ENCODE results near the gene AUTS2. TPM values are rescaled to one million over a fixed set of nuclear protein-coding genes. Genes with fewer than 3 reads are reported as not detected.

Gene AUTS2
- total RNA-seq, 2 experiments from 2014 or later = 15.2 to 16.3 TPM

DNA sequence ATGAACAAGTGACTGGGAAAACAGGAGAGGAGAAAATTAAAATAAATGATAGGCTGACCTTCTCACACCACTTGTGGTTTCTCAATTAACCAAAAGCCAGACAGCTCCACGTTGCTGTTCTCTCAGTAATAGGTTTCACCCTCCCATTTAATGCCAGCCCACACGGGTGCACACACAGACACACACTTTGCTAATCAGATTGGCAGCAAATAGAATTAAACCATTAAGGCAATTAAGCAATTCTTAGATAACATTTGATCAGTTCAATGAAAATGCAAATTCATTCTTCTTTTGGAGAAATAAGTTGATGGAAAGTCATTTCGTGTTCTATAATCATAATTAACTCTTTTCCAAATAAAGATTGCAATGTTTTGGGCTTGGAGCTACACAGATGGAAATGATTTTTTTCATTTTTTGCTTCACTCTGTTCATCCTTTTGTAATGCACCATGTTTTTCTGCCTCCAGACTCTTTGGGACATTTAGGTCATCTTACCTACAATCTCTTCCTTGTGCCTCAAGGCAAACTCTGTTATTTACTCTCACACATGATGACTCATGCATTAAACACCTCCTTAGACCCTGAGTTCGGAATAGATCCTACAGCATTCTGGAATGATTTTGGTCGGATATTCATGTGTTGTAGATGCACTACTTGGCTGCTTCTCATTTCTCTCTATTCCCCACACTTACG, 700.7 kb downstream of the AUTS2 start:
- CTCF ChIA-PET = no interaction called here
- H3K27ac Mint-ChIP-seq = no peak overlapping the region
- peaks cover 6% of the 10 kb centered on the region for H3K27me3 Mint-ChIP-seq (ENCODE audit: low read depth)
- POLR2A ChIA-PET = no interaction called here
- H3K9me3 Mint-ChIP-seq (ENCODE audit: insufficient read depth) = no peaks in the 10 kb centered on the region
- no peak for ATAC-seq
- H3K4me3 Mint-ChIP-seq = no peak overlapping the region
- no peaks in the 10 kb centered on the region for H3K36me3 Mint-ChIP-seq (ENCODE audit: low read depth)
- no peak for DNase-seq
- H3K4me1 Mint-ChIP-seq (ENCODE audit: low read depth) = peaks cover 29% of the 10 kb centered on the region

DNA sequence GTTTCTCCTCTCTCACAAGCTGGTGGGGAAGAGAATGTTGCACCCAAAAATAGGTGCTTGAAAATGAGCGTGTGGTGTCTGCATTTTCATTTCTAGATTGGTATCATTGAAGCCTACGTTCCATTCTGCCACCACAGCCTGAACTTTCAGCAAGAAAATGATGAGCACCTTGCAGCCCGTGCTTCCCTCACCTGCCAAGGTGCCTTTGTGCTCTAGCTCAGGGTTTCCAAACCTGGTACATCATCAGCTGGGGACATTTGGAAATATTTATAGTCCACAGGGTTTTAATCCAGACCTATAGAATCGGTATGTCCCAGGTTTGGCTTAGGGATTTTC, 701.2 kb downstream of the AUTS2 start:
- ChIA-PET POLR2A (no interaction called here), CTCF (no interaction called here)
- ATAC-seq (no peak), DNase-seq (no peak)
- Mint-ChIP-seq H3K4me1 (ENCODE audit: low read depth) (peaks cover 34% of the 10 kb centered on the region), H3K4me3 (no peak overlapping the region), H3K27ac (no peak overlapping the region), H3K27me3 (ENCODE audit: low read depth) (peaks cover 6% of the 10 kb centered on the region), H3K36me3 (ENCODE audit: low read depth) (no peaks in the 10 kb centered on the region), H3K9me3 (ENCODE audit: insufficient read depth) (no peaks in the 10 kb centered on the region)

DNA sequence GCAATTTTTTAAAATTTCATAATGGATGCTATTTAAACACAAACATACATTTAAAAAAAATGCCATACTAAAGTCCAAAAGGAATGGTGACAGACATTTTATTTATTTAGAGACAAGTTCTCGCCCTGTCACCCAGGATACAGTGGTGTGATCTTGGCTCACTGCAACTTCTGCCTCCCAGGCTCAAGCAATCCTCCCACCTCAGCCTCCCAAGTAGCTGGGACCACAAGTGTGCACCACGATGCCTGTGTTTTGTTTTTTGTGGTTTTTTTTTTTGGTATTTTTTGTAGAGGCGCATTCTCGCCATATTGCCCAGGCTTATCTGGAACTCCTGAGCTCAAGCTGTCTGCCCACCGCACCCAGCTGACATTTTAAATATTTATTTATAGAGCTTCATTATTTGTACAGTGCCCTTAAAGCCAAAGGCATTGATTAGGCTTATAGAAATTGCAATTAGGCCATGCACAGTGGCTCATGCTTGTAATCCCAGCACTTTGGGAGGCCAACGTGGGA, 703.5 kb downstream of the AUTS2 start:
- H3K36me3 Mint-ChIP-seq (ENCODE audit: low read depth) = no peaks in the 10 kb centered on the region
- no peak for ATAC-seq
- ChIA-PET CTCF (no interaction called here), POLR2A (no interaction called here)
- H3K4me1 Mint-ChIP-seq (ENCODE audit: low read depth) = peaks cover 38% of the 10 kb centered on the region
- no peak for DNase-seq
- H3K27me3 Mint-ChIP-seq (ENCODE audit: low read depth) = peaks cover 6% of the 10 kb centered on the region
- no peak overlapping the region for H3K27ac Mint-ChIP-seq
- H3K4me3 Mint-ChIP-seq = no peak overlapping the region
- no peaks in the 10 kb centered on the region for H3K9me3 Mint-ChIP-seq (ENCODE audit: insufficient read depth)

DNA sequence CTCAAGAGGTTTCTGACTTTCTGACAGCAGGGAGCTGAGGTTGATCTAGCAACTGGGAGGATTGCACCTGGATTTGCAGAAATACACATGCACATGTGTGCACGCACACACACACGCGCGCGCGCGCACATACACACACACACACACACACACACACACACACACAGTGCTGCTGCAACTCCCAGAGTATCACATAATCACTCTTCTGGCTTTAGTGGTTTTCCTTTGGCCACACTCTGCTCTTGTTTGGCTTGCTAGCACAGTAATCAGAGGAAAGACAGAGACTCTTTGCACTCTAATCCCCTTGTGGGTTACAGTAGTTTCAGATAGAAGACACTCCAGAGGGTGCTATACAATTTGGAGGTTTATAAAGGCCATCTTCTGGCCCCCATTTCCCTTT, 705.0 kb downstream of the AUTS2 start:
- H3K4me3 Mint-ChIP-seq = no peak overlapping the region
- peaks cover 6% of the 10 kb centered on the region for H3K27me3 Mint-ChIP-seq (ENCODE audit: low read depth)
- no peaks in the 10 kb centered on the region for H3K36me3 Mint-ChIP-seq (ENCODE audit: low read depth)
- H3K4me1 Mint-ChIP-seq (ENCODE audit: low read depth) = peaks cover 53% of the 10 kb centered on the region
- CTCF ChIA-PET = no interaction called here
- DNase-seq = peak; percentile 50
- POLR2A ChIA-PET = no interaction called here
- peak; percentile 67 for ATAC-seq
- H3K27ac Mint-ChIP-seq = no peak overlapping the region
- H3K9me3 Mint-ChIP-seq (ENCODE audit: insufficient read depth) = no peaks in the 10 kb centered on the region

DNA sequence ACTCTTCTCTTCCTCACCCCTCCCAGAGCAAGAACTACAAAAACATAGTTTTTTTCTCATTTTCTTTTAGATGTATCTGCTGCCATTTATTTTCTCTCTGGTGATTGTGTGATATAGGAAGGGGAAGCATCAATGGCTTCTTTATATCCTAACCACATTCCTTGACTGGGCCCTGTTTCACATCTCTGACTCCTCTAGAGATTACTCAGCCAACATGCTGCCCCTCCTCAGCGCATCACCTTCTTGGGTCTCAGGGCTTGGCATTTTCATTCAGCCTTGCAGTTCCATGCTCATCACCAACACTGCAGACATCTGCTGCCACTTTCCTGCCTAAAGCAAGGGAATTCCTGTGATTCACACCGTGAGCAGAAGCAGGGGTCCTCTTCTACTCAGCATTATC, 705.5 kb downstream of the AUTS2 start:
- DNase-seq (no peak), ATAC-seq (peak; percentile 19)
- ChIA-PET POLR2A (no interaction called here), CTCF (no interaction called here)
- H3K9me3 Mint-ChIP-seq (ENCODE audit: insufficient read depth) = no peaks in the 10 kb centered on the region
- no peak overlapping the region for H3K4me3 Mint-ChIP-seq
- H3K4me1 Mint-ChIP-seq (ENCODE audit: low read depth) = peaks cover 54% of the 10 kb centered on the region
- no peaks in the 10 kb centered on the region for H3K36me3 Mint-ChIP-seq (ENCODE audit: low read depth)
- H3K27me3 Mint-ChIP-seq (ENCODE audit: low read depth) = peaks cover 6% of the 10 kb centered on the region
- no peak overlapping the region for H3K27ac Mint-ChIP-seq

DNA sequence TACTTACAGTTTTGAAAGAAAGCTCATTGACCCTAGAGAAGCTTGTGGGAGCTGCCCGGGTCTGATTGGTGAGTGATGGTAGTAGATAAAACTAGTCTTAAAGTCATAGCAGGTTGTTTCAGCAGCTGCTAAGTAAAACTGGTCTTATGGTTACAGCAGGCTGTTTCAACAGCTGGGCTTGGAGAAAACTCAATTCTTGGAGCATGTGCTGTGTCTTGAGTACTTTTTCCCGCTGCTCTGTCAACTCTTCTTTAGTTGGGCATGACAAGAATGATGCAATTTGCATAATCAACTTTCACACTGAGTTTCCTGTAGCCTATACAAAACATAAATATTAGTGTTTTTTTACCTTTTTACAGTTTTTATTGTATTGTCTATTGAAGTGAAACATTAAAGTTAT, 707.9 kb downstream of the AUTS2 start:
- Mint-ChIP-seq H3K36me3 (ENCODE audit: low read depth) (no peaks in the 10 kb centered on the region), H3K4me1 (ENCODE audit: low read depth) (peaks cover 52% of the 10 kb centered on the region), H3K4me3 (no peak overlapping the region), H3K9me3 (ENCODE audit: insufficient read depth) (peaks cover 4% of the 10 kb centered on the region), H3K27me3 (ENCODE audit: low read depth) (peaks cover 4% of the 10 kb centered on the region), H3K27ac (no peak overlapping the region)
- POLR2A ChIA-PET = no interaction called here
- CTCF ChIA-PET = no interaction called here
- ATAC-seq = no peak
- DNase-seq = no peak

DNA sequence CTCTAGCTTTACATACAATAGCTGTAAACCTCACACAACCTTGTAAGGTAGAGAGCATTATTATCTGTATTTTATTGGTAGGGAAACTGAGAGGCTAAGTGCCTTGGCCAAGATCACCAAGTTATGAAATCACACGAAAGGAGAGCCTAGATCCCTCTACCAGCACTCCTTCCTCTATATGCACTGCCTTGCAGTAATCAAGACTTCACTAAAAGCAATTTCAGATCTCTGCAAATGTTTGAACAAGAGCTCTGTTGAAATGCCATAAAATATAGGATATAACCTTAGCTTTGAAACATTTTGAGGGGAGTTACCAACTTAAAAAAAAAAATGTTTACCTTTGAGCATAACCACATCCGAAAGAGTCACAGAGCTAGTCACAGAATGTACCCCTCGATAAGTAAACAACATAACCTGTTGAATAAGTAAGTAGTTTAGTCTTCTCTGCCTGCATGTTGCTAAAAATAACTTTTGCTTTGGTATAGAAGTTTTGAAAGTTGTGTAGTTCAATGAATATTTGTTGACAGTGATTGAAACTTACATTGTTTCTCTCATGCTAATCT, 709.4 kb downstream of the AUTS2 start:
- Mint-ChIP-seq H3K27me3 (ENCODE audit: low read depth) (peaks cover under 1% of the 10 kb centered on the region), H3K27ac (peak overlapping the region; percentile 51), H3K36me3 (ENCODE audit: low read depth) (no peaks in the 10 kb centered on the region), H3K4me1 (ENCODE audit: low read depth) (peaks cover 47% of the 10 kb centered on the region), H3K4me3 (peak overlapping the region; percentile 32), H3K9me3 (ENCODE audit: insufficient read depth) (peaks cover 4% of the 10 kb centered on the region)
- DNase-seq (no peak), ATAC-seq (no peak)
- CTCF ChIA-PET = interaction anchor here (1.2 kb wide), 1 partner anchor 391 kb away, joined by 4 read pairs; no protein-coding TSS in a partner anchor
- POLR2A ChIA-PET = no interaction called here

DNA sequence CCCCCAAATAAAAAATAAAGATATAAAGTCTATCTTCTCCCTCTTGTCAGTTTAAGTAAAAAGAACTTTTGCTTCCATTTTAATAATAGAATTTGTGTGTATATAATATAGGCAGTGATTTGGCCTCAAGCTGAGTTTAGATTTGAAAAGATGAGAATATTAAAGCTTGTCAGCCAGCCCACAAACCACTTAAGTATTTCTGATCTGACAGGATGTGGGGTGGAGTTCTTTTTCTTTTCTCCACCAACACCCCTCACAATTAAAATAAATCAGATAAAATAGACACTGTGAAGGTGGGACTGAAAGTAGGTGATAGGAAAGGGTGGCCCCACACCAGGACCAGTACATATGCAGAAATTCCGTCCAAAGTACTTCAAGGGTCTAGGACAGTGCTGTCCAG, 714.1 kb downstream of the AUTS2 start:
- peak overlapping the region; percentile 64 for H3K27ac Mint-ChIP-seq
- H3K4me1 Mint-ChIP-seq (ENCODE audit: low read depth) = peaks cover 42% of the 10 kb centered on the region
- ATAC-seq (peak; percentile 56), DNase-seq (peak; percentile 34)
- peak overlapping the region; percentile 48 for H3K4me3 Mint-ChIP-seq
- H3K9me3 Mint-ChIP-seq (ENCODE audit: insufficient read depth) = peaks cover 4% of the 10 kb centered on the region
- CTCF ChIA-PET = no interaction called here
- POLR2A ChIA-PET = no interaction called here
- peaks cover 5% of the 10 kb centered on the region for H3K27me3 Mint-ChIP-seq (ENCODE audit: low read depth)
- H3K36me3 Mint-ChIP-seq (ENCODE audit: low read depth) = peaks cover 2% of the 10 kb centered on the region

DNA sequence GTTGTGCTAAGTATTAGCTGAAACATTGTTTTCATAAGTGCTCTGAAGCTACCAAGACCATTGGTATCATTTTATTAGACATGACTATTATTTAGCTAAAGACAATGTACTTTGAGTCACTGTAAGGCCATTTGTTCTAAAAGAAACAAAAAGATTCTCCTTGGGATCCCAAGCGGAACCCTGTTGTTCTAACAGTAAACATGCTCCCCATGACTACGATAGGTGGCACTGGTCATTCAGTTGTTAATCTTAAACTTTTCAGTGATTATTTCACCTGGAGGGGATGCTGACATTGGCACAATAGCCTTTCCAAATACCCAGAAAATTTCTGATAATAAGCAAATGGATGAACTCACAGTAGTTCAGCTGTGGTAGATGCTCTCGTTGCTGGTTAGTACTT, 715.0 kb downstream of the AUTS2 start:
- H3K4me1 Mint-ChIP-seq (ENCODE audit: low read depth) = peaks cover 42% of the 10 kb centered on the region

DNA sequence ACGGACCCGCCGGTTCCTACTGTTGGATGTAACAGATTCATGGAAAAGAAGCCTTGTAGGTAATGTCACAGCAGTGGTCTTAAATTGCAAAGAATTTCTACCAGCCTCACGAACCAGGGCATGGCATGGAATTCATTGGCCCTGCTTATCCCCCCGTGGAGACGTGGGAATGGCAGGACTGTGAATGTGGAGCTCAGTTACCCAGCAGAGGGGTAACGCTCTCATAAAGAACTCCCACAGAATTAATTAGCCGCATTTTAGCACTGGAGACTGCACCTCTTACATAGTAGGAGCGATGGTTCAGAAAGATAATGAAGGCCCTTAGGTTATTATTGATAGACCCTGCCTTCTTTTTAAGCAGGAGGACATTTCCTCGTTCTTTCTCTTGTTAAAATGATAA, 715.4 kb downstream of the AUTS2 start:
- ATAC-seq (no peak), DNase-seq (no peak)
- Mint-ChIP-seq H3K4me1 (ENCODE audit: low read depth) (peaks cover 45% of the 10 kb centered on the region), H3K27ac (no peak overlapping the region), H3K9me3 (ENCODE audit: insufficient read depth) (peaks cover 4% of the 10 kb centered on the region), H3K27me3 (ENCODE audit: low read depth) (peaks cover 5% of the 10 kb centered on the region), H3K4me3 (no peak overlapping the region), H3K36me3 (ENCODE audit: low read depth) (peaks cover 2% of the 10 kb centered on the region)
- ChIA-PET POLR2A (no interaction called here), CTCF (no interaction called here)

More for the DNA sequence above, 715.0 kb downstream of the AUTS2 start:
- peaks cover 5% of the 10 kb centered on the region for H3K27me3 Mint-ChIP-seq (ENCODE audit: low read depth)
- DNase-seq (no peak), ATAC-seq (no peak)
- H3K27ac Mint-ChIP-seq = no peak overlapping the region
- ChIA-PET POLR2A (no interaction called here), CTCF (no interaction called here)
- H3K9me3 Mint-ChIP-seq (ENCODE audit: insufficient read depth) = peaks cover 4% of the 10 kb centered on the region
- H3K4me3 Mint-ChIP-seq = no peak overlapping the region
- peaks cover 2% of the 10 kb centered on the region for H3K36me3 Mint-ChIP-seq (ENCODE audit: low read depth)

DNA sequence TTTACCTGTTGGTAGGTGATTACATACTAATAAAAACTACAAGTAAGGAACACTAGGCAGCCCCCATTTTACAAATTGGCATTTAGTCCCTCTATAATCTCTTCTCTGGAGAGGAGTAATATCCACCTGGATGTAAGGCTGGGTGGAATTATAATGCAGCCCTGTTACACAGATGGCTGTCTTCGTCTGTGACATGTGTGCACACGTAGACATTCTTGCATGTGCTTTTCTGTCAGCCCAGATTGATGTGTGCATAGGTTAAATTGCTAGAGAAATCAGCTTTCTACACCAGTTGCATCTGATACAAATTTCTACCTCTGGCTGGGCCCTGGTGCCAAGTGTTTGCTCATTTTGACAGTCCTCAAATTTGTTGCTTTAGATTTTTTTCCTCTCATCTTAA, 715.9 kb downstream of the AUTS2 start:
- ATAC-seq (no peak), DNase-seq (no peak)
- peaks cover 50% of the 10 kb centered on the region for H3K4me1 Mint-ChIP-seq (ENCODE audit: low read depth)
- H3K36me3 Mint-ChIP-seq (ENCODE audit: low read depth) = peaks cover 2% of the 10 kb centered on the region
- H3K27ac Mint-ChIP-seq = no peak overlapping the region
- CTCF ChIA-PET = no interaction called here
- no peak overlapping the region for H3K4me3 Mint-ChIP-seq
- POLR2A ChIA-PET = no interaction called here
- H3K9me3 Mint-ChIP-seq (ENCODE audit: insufficient read depth) = peaks cover 4% of the 10 kb centered on the region
- peaks cover 5% of the 10 kb centered on the region for H3K27me3 Mint-ChIP-seq (ENCODE audit: low read depth)

DNA sequence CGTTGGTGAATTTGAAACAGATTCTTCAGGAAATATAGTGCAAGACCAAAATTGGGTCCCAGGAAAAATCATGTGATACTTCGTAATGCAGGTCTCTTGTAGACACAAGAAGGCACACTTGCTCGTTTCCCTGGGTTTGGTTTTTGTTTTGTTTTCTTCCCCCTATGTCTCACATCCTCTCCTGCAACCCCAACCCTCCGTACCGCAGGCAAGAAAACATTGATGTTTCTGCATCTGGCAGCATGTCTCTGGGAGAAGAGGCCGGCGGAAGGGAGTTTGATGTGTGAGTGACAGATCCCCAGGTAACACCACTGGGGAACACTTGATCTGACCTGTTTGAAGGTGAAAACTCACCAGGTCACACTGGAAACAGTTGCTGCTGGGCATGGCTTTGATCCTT, 718.5 kb downstream of the AUTS2 start:
- Mint-ChIP-seq H3K4me3 (peak overlapping the region; percentile 30), H3K36me3 (ENCODE audit: low read depth) (peaks cover 2% of the 10 kb centered on the region), H3K27ac (peak overlapping the region; percentile 67), H3K4me1 (ENCODE audit: low read depth) (peaks cover 64% of the 10 kb centered on the region), H3K27me3 (ENCODE audit: low read depth) (peaks cover 5% of the 10 kb centered on the region), H3K9me3 (ENCODE audit: insufficient read depth) (no peaks in the 10 kb centered on the region)
- POLR2A ChIA-PET = no interaction called here
- ATAC-seq (peak; percentile 63), DNase-seq (peak; percentile 70)
- CTCF ChIA-PET = no interaction called here

DNA sequence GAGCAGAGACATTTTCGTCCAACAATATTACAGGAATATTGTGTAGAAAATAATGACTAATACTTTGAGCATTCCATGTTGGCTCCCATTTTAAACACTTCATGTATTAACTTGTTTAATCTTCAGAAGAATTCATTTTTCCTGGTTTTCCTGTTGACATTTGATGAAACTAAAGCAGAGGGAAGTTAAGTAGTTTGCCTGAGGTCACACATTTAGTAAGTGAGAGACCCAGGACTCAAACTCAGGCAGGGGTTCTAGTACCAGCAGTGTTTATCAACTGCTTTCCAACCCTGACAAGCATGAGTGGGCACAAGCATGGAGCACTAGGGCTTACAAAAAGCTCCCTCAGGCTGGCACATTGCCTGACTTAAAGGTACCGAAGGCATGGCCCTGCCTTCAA, 719.1 kb downstream of the AUTS2 start:
- no peaks in the 10 kb centered on the region for H3K9me3 Mint-ChIP-seq (ENCODE audit: insufficient read depth)
- no peak for ATAC-seq
- DNase-seq = no peak
- CTCF ChIA-PET = no interaction called here
- H3K36me3 Mint-ChIP-seq (ENCODE audit: low read depth) = peaks cover 2% of the 10 kb centered on the region
- H3K4me1 Mint-ChIP-seq (ENCODE audit: low read depth) = peaks cover 59% of the 10 kb centered on the region
- POLR2A ChIA-PET = no interaction called here
- H3K27ac Mint-ChIP-seq = no peak overlapping the region
- H3K4me3 Mint-ChIP-seq = no peak overlapping the region
- H3K27me3 Mint-ChIP-seq (ENCODE audit: low read depth) = peaks cover 5% of the 10 kb centered on the region

Measured in activated CD8-positive, alpha-beta T cell treated with anti-CD3 and anti-CD28 coated beads, Interleukin-2, amount 10 ng/mL, durations not matched to agents 7 days and 5 days (primary cell).